Transverse colon (tissue), 4 donors: ENCODE data around the gene TRPM2. TPM values are rescaled to one million over a fixed set of nuclear protein-coding genes. Genes with fewer than 3 reads are reported as not detected.

ENCODE experiments used
- DNase-seq: peaks from one replicate; pipeline ENCODE4 v3.0.0-alpha.2; 2019
- H3K27ac ChIP-seq, 4 donors: fragments of 200-600 bp; sonication (generic); 2 replicates each; pipeline ENCODE4 v1.5.1; 2016 to 2018; ENCODE audit warnings: inconsistent platforms in 4 of 4
- H3K27me3 ChIP-seq: fragments of 200-600 bp; sonication (generic); 2 replicates; pipeline ENCODE4 v1.5.1; 2017; ENCODE audit warnings: inconsistent platforms
- H3K36me3 ChIP-seq, 4 donors: fragments of 200-600 bp; sonication (generic); 2 replicates each; pipeline ENCODE4 v1.5.1; 2017 to 2019; ENCODE audit warnings: inconsistent platforms in 4 of 4
- H3K4me1 ChIP-seq, 4 donors: fragments of 200-600 bp; sonication (generic); 2 replicates each; pipeline ENCODE4 v1.5.1; 2017 to 2020; ENCODE audit warnings: inconsistent platforms in 4 of 4
- H3K4me3 ChIP-seq, 4 donors: fragments of 200-600 bp; sonication (generic); 1 replicate in 1 of 4; 2 replicates in 3 of 4; pipeline versions ENCODE4 v1.5.1 to v1.6.1; 2017 to 2019; ENCODE audit warnings: inconsistent platforms in 4 of 4
- H3K9me3 ChIP-seq, 2 donors: fragments of 200-600 bp; sonication (generic); 2 replicates each; pipeline ENCODE4 v1.5.1; 2017 to 2019; ENCODE audit warnings: inconsistent platforms in 2 of 2
- CTCF ChIP-seq, 5 experiments: fragments of 200-600 bp in 3 of 5; fragments of 450-650 bp in 2 of 5; sonication (generic) in 3 of 5; IDR thresholded peaks; 1 replicate in 2 of 5; 2 replicates in 3 of 5; pipeline ENCODE4 v1.5.1; 2016 to 2017; ENCODE audit warnings: antibody characterized with exemption in 5 of 5, inconsistent platforms in 3 of 5, mild to moderate bottlenecking in 2 of 5, moderate library complexity in 1 of 5
- EP300 ChIP-seq: sonication (generic); formaldehyde crosslinking; IDR thresholded peaks from one replicate; pipeline ENCODE4 v1.6.1; 2017; ENCODE audit warnings: antibody characterized with exemption, low read depth
- POLR2A ChIP-seq: fragments of 450-650 bp; IDR thresholded peaks from one replicate; pipeline ENCODE4 v1.6.1; 2016; ENCODE audit warnings: antibody characterized with exemption, mild to moderate bottlenecking, moderate library complexity
- POLR2AphosphoS5 ChIP-seq, 3 donors: sonication (generic); formaldehyde crosslinking; IDR thresholded peaks; one replicate each; pipeline ENCODE4 v1.6.1; 2016; ENCODE audit warnings: antibody characterized with exemption in 3 of 3
- WGBS, 2 donors: methylation state at CpG; one replicate each; pipeline ENCODE4 v1.1.5; 2018; ENCODE audit warnings: low coverage in 1 of 2; 5-methylcytosine and 5-hydroxymethylcytosine counted together
- in situ Hi-C, 4 donors: fragments of 200-750 bp; cut with MboI; loops; one replicate each; pipeline versions ENCODE4 v1.15.0 to v1.15.1; 2017; ENCODE audit warnings: low sequenced_read_pairs in 3 of 4, low pct_ligation_motif_present in 1 of 4, low pct_unique_long_range_greater_than_20kb in 1 of 4
- intact Hi-C: fragments of 100-400 bp; cut with DNase I; formaldehyde crosslinking; loops from one replicate; pipeline ENCODE4 v1.15.1; 2023; ENCODE audit warnings: low total_unique reads
- total RNA-seq, 4 donors: library from RNA; depleted of rRNA; stranded (reverse); fragments of >200 nt; gene quantifications; one replicate each; pipeline ENCODE4 v1.1.0, GENCODE V29; 2016

The TRPM2 gene
- total RNA-seq, 4 donors from 2014 or later = 2.3 to 2.9 (median 2.6) TPM; not detected in 1

GRCh38 chr21:44405091-44405947, 51.9 kb downstream of the TRPM2 start:
- Histone ChIP-seq H3K9me3 (no peaks in the 10 kb centered on the region), H3K27ac (no peak overlapping the region), H3K27me3 (no peaks in the 10 kb centered on the region), H3K36me3 (no peaks in the 10 kb centered on the region), H3K4me3 (no peak overlapping the region), H3K4me1 (no peaks in the 10 kb centered on the region)
- intact Hi-C loops = no loop called here
- no peak for TF ChIP-seq POLR2AphosphoS5 (IDR thresholded peaks at IDR 0.05)
- no peak for TF ChIP-seq CTCF (IDR thresholded peaks at IDR 0.05)
- TF ChIP-seq EP300 = no peak
- no peak for TF ChIP-seq POLR2A
- 86 to 93% methylated on average over 3 to 28 of the region's 34 CpGs for WGBS, 2 donors
- in situ Hi-C loops = no loop called here
- DNase-seq = no peak

DNA sequence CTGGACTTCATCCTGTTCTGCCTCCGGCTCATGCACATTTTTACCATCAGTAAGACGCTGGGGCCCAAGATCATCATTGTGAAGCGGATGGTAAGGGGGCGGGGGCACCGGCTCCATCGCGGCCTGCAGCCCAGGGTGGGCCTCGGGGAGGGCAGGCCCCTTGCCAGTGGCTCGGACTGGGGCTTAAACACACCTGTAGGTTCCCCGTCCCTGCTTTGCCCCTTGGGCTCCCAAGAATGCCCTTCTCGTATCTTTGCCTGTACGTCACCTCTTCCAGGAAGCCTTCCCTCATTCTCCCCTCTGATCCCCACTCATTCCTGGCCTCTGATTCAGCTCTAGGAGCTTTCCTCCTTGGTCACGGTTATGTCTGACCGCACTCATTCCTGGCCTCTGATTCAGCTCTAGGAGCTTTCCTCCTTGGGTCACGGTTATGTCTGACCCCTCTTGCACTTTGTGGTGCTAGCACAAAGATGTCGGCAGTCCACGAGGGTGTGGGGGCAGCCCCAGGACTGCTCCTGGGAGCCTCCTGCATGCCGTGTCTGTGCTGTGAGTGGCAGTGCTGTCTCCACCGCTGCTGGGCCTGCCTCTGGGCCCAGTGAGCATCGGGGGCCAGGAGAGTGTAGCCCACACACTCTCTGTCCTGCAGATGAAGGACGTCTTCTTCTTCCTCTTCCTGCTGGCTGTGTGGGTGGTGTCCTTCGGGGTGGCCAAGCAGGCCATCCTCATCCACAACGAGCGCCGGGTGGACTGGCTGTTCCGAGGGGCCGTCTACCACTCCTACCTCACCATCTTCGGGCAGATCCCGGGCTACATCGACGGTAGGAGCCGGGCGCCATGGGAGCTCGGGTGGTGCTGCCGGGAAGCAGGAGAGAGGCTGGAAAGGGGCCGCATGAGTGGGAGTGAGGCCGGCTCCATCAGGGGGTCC, 52.8 kb downstream of the TRPM2 start:
- in situ Hi-C loops (no loop called here), intact Hi-C loops (no loop called here)
- Histone ChIP-seq H3K27ac (no peak overlapping the region), H3K9me3 (no peaks in the 10 kb centered on the region), H3K36me3 (no peaks in the 10 kb centered on the region), H3K4me1 (no peaks in the 10 kb centered on the region), H3K27me3 (no peaks in the 10 kb centered on the region), H3K4me3 (no peak overlapping the region)
- no peak for DNase-seq
- 83 to 87% methylated on average over 3 to 37 of the region's 37 CpGs for WGBS, 2 donors
- TF ChIP-seq POLR2AphosphoS5 (IDR thresholded peaks at IDR 0.05) (no peak), EP300 (no peak), POLR2A (no peak), CTCF (IDR thresholded peaks at IDR 0.05) (no peak)

DNA sequence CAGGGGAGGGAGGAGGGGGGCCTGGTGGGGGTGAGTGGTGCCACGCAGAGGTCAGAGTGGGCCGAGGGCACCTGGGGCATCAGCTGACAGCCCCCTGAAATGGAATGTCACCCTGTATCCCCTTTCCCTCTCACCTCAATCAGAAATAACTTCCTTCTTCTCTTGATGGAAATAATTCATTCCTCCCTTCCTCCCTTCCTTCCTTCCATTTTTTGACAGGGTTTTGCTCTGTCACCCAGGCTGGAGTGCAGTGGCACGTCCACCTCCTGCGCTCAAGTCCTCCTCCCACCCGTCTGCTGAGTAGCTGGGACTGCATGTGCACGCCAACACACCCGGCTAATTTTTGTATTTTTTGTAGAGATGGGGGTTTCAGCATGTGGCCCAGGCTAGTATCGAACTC, 53.5 kb downstream of the TRPM2 start:
- Histone ChIP-seq H3K27me3 (no peaks in the 10 kb centered on the region), H3K4me1 (no peaks in the 10 kb centered on the region), H3K27ac (no peak overlapping the region), H3K36me3 (no peaks in the 10 kb centered on the region), H3K4me3 (no peak overlapping the region), H3K9me3 (no peaks in the 10 kb centered on the region)
- DNase-seq = no peak
- in situ Hi-C loops (no loop called here), intact Hi-C loops (no loop called here)
- 84 to 100% methylated on average over 1 to 8 of the region's 8 CpGs for WGBS, 2 donors
- TF ChIP-seq POLR2A (no peak), EP300 (no peak)

GRCh38 chr21:44407493-44407892, 54.1 kb downstream of the TRPM2 start:
- DNase-seq = no peak
- intact Hi-C loops (no loop called here), in situ Hi-C loops (no loop called here)
- H3K4me3 ChIP-seq = no peak overlapping the region
- H3K4me1 ChIP-seq = no peaks in the 10 kb centered on the region
- WGBS, 2 donors = 73 to 75% methylated on average over 7 of the region's 7 CpGs
- no peak overlapping the region for H3K27ac ChIP-seq
- no peaks in the 10 kb centered on the region for H3K9me3 ChIP-seq
- H3K27me3 ChIP-seq = no peaks in the 10 kb centered on the region
- H3K36me3 ChIP-seq = no peaks in the 10 kb centered on the region
- TF ChIP-seq POLR2A (no peak), POLR2AphosphoS5 (IDR thresholded peaks at IDR 0.05) (no peak), CTCF (IDR thresholded peaks at IDR 0.05) (no peak), EP300 (no peak)
